ENCODE data around the gene KDM5A. TPM values are rescaled to one million over a fixed set of nuclear protein-coding genes. Genes with fewer than 3 reads are reported as not detected.

KDM5A gene
- polyA plus RNA-seq, 1 of the 3 experiments (the other 2 are of a cell fraction), result 6.2 TPM

DNA sequence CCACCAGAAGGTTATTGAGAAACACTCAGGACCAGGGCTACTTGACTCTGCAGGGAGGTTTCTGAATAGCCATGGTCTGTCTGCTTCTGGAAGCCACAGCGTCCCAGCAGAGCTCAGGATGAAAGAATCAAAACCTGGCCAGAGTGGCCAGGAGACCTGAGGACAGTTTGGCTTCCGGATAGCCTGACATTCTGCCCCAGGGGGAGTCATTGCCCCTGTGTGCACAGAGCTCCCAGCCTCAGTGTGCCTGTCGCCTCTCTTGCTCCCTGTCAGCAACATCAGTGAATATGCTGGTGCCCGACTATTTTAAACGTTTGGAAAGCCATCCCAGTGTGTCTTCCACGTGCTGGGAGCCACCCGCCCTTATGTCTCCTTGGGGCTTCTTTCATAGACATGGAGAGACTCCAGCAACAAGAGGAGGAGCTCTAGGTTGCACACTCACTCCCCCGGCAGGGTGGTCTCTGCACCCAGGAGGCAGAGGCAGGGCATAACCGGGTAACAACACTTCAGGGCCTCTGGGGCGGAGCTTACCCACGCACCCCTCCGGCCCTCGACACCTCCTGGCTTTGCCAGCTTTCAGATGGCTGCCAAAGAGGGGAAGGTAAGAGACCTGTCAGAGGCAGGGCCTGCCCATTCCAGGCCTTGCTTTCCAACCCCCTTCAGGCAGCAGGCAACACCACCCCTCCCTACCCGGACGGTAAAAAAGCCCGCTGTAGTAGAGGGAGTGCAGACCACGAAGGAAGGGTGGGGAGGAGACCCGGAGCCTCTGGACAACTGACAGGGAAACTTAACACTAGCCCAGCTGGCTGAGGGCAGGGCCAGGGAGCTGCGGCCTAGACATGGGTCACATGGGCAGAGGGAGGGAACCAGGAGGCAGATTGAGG is 156.1 kb downstream of the KDM5A start:
- DNase-seq, result no peak
- Histone ChIP-seq H3K9ac (no peak overlapping the region), H3K79me2 (ENCODE audit: insufficient read depth) (no peaks in the 10 kb centered on the region), H3K4me2 (no peak overlapping the region), H3F3A (replicated peaks; ENCODE audit: insufficient read depth) (no peaks in the 10 kb centered on the region), H3K9me3 (no peaks in the 10 kb centered on the region), H3K4me1 (ENCODE audit: control insufficient read depth in 1 of 2, insufficient read depth in 2 of 2, low read depth in 1 of 2, low read length in 1 of 2) (no peaks in the 10 kb centered on the region; a peak in 1 of 4 replicates), H3K9me2 (no peaks in the 10 kb centered on the region), H3K4me3 (ENCODE audit: low read depth in 2 of 2, low read length in 1 of 2) (no peak overlapping the region), H3K36me3 (replicated peaks in 1 of 2; ENCODE audit: control insufficient read depth in 1 of 2, insufficient read depth in 2 of 2, low read length in 1 of 2) (no peaks in the 10 kb centered on the region), H2AFZ (ENCODE audit: low read depth) (no peak overlapping the region), H3K27me3 (ENCODE audit: insufficient read depth) (peaks cover 5% of the 10 kb centered on the region; the same call in 1 of the 2 replicates), H3K27ac (ENCODE audit: low read depth in 2 of 2, low read length in 1 of 2) (no peak overlapping the region), H4K20me1 (ENCODE audit: insufficient read depth) (no peaks in the 10 kb centered on the region)
- ChIA-PET CTCF (interaction anchor here (0.7 to 2.4 kb wide), 6 partner anchors 8 to 43 kb away, joined by 3 to 13 read pairs (median 6); no protein-coding TSS in a partner anchor), POLR2A (no interaction called here)
- TF ChIP-seq FOXM1 (IDR thresholded peaks at IDR 0.05; ENCODE audit: low read depth) (no peak), MEF2A (IDR thresholded peaks at IDR 0.05; ENCODE audit: borderline replicate concordance, low read depth) (no peak), FOXJ3 (CRISPR knock-in tag; IDR thresholded peaks at IDR 0.05) (no peak), CHD2 (IDR thresholded peaks at IDR 0.05; ENCODE audit: low read length, partially characterized antibody) (no peak), GATA2 (CRISPR knock-in tag; IDR thresholded peaks at IDR 0.05) (no peak), TAF1 (IDR thresholded peaks at IDR 0.05; ENCODE audit: borderline replicate concordance, low read depth, low read length) (no peak), JUND (IDR thresholded peaks at IDR 0.05) (no peak), POLR2AphosphoS5 (IDR thresholded peaks at IDR 0.05; ENCODE audit: low read depth, low read length) (no peak), GABPA (IDR thresholded peaks at IDR 0.05; ENCODE audit: low read depth) (no peak), NRF1 (IDR thresholded peaks at IDR 0.05; ENCODE audit: low read depth, low read length) (no peak), YY1 (IDR thresholded peaks at IDR 0.05; ENCODE audit: low read depth) (no peak), TCF12 (IDR thresholded peaks at IDR 0.05) (no peak), RXRA (IDR thresholded peaks at IDR 0.05; ENCODE audit: borderline replicate concordance, low read depth) (no peak), FOSL2 (IDR thresholded peaks at IDR 0.05; ENCODE audit: borderline replicate concordance, low read depth) (no peak), RFX5 (IDR thresholded peaks at IDR 0.05; ENCODE audit: low read length) (no peak)
- TF ChIP-seq, protein P1, sequence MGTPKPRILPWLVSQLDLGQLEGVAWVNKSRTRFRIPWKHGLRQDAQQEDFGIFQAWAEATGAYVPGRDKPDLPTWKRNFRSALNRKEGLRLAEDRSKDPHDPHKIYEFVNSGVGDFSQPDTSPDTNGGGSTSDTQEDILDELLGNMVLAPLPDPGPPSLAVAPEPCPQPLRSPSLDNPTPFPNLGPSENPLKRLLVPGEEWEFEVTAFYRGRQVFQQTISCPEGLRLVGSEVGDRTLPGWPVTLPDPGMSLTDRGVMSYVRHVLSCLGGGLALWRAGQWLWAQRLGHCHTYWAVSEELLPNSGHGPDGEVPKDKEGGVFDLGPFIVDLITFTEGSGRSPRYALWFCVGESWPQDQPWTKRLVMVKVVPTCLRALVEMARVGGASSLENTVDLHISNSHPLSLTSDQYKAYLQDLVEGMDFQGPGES (IDR thresholded peaks at IDR 0.05; ENCODE audit: low read depth, low read length), result no peak
- TF ChIP-seq, protein P2, sequence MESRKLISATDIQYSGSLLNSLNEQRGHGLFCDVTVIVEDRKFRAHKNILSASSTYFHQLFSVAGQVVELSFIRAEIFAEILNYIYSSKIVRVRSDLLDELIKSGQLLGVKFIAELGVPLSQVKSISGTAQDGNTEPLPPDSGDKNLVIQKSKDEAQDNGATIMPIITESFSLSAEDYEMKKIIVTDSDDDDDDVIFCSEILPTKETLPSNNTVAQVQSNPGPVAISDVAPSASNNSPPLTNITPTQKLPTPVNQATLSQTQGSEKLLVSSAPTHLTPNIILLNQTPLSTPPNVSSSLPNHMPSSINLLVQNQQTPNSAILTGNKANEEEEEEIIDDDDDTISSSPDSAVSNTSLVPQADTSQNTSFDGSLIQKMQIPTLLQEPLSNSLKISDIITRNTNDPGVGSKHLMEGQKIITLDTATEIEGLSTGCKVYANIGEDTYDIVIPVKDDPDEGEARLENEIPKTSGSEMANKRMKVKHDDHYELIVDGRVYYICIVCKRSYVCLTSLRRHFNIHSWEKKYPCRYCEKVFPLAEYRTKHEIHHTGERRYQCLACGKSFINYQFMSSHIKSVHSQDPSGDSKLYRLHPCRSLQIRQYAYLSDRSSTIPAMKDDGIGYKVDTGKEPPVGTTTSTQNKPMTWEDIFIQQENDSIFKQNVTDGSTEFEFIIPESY (IDR thresholded peaks at IDR 0.05; ENCODE audit: borderline replicate concordance, low read depth), result no peak
- TF ChIP-seq, protein P3, sequence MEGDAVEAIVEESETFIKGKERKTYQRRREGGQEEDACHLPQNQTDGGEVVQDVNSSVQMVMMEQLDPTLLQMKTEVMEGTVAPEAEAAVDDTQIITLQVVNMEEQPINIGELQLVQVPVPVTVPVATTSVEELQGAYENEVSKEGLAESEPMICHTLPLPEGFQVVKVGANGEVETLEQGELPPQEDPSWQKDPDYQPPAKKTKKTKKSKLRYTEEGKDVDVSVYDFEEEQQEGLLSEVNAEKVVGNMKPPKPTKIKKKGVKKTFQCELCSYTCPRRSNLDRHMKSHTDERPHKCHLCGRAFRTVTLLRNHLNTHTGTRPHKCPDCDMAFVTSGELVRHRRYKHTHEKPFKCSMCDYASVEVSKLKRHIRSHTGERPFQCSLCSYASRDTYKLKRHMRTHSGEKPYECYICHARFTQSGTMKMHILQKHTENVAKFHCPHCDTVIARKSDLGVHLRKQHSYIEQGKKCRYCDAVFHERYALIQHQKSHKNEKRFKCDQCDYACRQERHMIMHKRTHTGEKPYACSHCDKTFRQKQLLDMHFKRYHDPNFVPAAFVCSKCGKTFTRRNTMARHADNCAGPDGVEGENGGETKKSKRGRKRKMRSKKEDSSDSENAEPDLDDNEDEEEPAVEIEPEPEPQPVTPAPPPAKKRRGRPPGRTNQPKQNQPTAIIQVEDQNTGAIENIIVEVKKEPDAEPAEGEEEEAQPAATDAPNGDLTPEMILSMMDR (IDR thresholded peaks at IDR 0.05), result no peak
- TF ChIP-seq, protein P4, sequence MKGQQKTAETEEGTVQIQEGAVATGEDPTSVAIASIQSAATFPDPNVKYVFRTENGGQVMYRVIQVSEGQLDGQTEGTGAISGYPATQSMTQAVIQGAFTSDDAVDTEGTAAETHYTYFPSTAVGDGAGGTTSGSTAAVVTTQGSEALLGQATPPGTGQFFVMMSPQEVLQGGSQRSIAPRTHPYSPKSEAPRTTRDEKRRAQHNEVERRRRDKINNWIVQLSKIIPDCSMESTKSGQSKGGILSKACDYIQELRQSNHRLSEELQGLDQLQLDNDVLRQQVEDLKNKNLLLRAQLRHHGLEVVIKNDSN (IDR thresholded peaks at IDR 0.05; ENCODE audit: borderline replicate concordance, low read depth), result no peak
- 51% methylated on average over 11 of the region's 19 CpGs for WGBS (ENCODE audit: low lambda C conversion rate)
